ENCODE results near the gene CFAP20DC.
"Not testable (repeated sequence)": the region's sequence is repeated elsewhere in the genome, so short reads cannot be mapped to it uniquely, and the experiment has no call there.

The CFAP20DC gene

GRCh38 chr3:59049671-59050331 lies at the start of gene CFAP20DC:
Gene CFAP20DC, minus strand, starts transcription at chr3:59050025. Its CDS starts 394 bp downstream, at chr3:59049631.
- peak; percentile 83 to 90 for DNase-seq (ENCODE audit: extremely low read depth in 1 of 2, low read depth in 1 of 2)

- not testable (repeated sequence) for DNase-seq (ENCODE audit: extremely low read depth in 1 of 2, low read depth in 1 of 2)
Observed at GRCh38 chr3:59098516-59098915, 48.7 kb upstream of the CFAP20DC start.

GRCh38 chr3:59094446-59094845 lies 44.6 kb upstream of the CFAP20DC start:
- no peak for DNase-seq (ENCODE audit: extremely low read depth in 1 of 2, low read depth in 1 of 2)

- no peak for DNase-seq (ENCODE audit: extremely low read depth in 1 of 2, low read depth in 1 of 2)
Observed at GRCh38 chr3:59093521-59093920, 43.7 kb upstream of the CFAP20DC start.

GRCh38 chr3:59088761-59089160 lies 38.9 kb upstream of the CFAP20DC start:
- DNase-seq (ENCODE audit: extremely low read depth in 1 of 2, low read depth in 1 of 2), result no peak

GRCh38 chr3:59085976-59086375 lies 36.2 kb upstream of the CFAP20DC start:
- no peak for DNase-seq (ENCODE audit: extremely low read depth in 1 of 2, low read depth in 1 of 2)

DNA sequence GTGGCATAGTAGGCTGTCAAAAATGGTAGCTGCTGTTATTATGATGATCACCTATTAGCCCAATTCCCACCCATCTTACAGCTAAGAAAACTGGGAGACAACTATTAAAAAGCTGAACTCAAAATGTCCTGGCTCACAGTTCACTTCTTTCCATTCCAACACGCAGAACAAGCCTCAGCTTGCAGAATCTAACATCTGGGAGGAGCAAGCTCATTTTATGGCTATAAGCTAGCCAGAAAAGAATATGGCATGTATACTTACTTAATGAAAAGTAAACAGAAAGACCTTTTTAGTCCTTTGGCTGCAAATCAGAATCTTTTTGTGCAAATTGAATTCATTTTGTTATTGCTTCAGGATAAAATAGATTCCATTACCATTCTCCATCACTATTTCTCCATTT lies 34.8 kb upstream of the CFAP20DC start:
- no peak for DNase-seq (ENCODE audit: extremely low read depth in 1 of 2, low read depth in 1 of 2)

DNA sequence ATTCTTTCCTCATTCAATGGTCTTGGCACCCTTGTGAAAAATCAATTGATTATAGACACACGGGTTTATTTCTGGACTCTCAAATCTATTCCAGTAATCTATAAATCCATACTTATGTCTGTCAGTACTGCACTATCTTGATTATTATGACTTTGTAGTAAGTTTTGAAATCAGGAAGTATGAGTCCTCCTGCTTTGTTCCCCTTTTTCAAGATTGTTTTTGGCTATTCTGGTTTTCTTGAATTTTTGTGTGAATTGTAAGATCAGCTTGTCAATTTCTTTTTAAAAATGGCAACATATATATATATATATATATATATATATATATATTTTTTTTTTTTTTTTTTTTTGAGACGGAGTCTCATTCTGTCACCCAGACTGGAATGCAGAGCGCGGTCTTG lies 32.3 kb upstream of the CFAP20DC start:
- no peak for DNase-seq (ENCODE audit: extremely low read depth in 1 of 2, low read depth in 1 of 2)

DNA sequence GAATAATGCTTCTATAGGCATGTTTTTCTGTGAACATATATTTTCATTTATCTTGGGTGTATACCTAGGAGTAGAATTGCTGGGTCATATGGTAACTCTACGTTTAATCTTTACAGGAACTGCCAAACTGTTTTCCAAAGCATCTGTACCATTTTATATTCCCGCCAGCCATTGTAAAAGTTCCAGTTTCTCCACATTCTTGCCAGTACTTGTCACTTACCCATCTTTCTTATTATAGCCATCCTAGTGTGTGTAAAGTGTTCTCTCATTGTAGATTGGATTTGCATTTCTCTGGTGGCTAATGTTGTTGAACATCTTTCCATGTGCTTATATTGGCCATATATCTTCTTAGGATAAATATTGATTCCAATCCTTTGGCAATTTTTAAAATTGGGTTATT lies 31.2 kb upstream of the CFAP20DC start:
- no peak for DNase-seq (ENCODE audit: extremely low read depth in 1 of 2, low read depth in 1 of 2)

GRCh38 chr3:59079962-59080361 lies 30.1 kb upstream of the CFAP20DC start:
- no peak for DNase-seq (ENCODE audit: extremely low read depth in 1 of 2, low read depth in 1 of 2)

DNA sequence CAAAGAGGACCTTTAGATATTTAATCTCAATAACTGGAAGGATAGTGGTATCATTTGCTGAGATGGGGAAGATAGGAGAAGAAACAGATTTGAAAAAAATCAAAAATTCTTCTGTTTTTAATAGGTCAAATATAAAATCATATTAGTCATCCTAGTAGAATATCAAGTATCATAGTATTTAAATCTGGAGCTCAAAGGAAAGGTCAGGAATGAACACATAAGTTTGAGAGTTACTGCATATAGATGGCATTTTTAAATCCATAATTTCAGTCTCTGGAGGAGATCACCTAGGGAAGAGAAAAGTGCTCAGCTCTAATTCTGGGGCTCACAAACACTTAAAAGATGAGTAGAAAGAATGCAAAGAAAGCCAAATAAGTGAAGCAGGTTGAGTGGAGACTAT lies 24.9 kb upstream of the CFAP20DC start:
- DNase-seq (ENCODE audit: extremely low read depth in 1 of 2, low read depth in 1 of 2), result no peak

DNA sequence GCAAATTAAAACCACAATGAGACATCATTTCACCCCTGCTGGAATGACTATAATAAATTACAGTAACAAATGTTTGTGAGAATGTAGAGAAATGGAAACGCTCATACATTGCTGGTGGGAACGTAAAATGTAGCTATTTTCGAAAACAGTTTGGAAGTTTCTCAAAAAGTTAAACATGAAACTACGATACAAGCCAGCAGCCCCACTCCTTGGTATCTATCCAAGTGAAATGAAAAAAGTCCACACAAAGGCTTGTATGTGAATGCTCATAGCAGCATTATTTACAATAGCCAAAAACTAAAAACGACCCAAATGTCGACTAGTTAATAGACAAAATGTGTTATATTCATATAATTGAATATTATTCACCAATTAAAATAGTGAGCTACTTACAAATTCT lies 22.9 kb upstream of the CFAP20DC start:
- no peak for DNase-seq (ENCODE audit: extremely low read depth in 1 of 2, low read depth in 1 of 2)

GRCh38 chr3:59069838-59070237 lies 20.0 kb upstream of the CFAP20DC start:
- DNase-seq (ENCODE audit: extremely low read depth in 1 of 2, low read depth in 1 of 2), result no peak

GRCh38 chr3:59065240-59065639 lies 15.4 kb upstream of the CFAP20DC start:
- DNase-seq (ENCODE audit: extremely low read depth in 1 of 2, low read depth in 1 of 2), result no peak

DNA sequence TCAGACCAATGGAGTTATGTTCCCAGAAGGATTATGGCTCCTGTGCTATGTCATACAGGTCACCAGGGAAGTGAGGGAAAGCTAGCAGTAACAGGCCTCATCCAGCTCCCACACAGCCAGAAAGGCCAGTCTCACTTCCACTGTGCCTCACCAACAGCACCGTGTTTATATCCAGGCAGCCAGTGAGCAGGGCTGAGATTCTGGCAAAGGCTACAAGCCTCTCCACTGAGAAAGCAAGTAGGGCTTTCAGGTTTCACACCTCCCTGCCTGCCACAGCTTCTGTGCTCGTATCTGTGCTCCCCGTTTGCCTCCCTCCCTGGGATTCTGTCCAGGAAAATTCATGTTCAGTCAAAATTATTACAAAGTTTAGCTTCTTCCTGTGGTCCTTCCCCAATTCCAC lies 14.9 kb upstream of the CFAP20DC start:
- no peak for DNase-seq (ENCODE audit: extremely low read depth in 1 of 2, low read depth in 1 of 2)

GRCh38 chr3:59064276-59064675 lies 14.5 kb upstream of the CFAP20DC start:
- no peak for DNase-seq (ENCODE audit: extremely low read depth in 1 of 2, low read depth in 1 of 2)

DNA sequence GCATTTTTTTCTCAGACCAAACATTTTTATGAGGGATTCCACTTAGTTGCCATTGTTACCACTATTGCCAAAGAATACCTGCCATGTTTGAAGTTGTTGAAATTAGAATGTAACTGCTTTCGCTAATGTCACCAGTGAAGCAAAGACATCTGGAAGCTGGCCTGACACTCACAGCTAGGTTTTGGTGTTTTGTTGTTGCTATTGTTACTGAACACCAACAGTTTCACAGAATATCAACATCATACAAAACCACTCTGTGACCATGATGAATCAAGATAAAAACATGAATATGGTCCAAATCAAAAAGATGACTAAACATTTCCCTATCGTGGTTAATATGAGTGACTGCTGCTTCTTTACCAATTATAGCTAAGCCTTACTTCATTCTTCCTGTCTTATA lies 6.9 kb upstream of the CFAP20DC start:
- no peak for DNase-seq (ENCODE audit: extremely low read depth in 1 of 2, low read depth in 1 of 2)

DNA sequence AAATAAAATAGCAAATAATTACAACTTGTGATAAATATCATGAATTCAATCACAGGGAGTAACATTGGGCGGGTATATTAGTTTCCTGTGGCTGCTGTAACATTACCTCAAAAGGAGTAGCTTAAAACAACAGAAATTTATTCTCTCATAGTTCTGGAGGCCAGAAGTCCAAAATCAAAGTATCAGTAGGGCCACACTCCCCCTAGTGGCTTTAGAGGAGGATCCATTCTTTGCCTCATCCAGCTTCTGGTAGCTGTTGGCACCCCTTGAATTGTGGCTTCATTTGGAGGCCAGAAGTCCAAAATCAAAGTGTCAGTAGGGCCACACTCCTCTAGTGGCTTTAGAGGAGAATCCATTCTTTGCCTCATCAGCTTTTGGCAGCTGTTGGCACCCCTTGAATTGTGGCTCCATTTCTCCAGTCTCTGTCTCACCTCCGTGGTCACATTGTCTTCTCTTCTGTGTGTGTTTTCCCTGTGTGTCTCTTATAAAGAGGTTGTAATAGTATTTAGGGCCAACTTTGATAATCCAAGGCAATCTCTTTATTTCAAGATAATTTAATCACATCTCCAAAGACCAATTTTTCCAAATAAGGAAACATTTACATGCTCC lies 3.1 kb upstream of the CFAP20DC start:
- no peak for DNase-seq (ENCODE audit: extremely low read depth in 1 of 2, low read depth in 1 of 2)

- not testable (repeated sequence) for DNase-seq (ENCODE audit: extremely low read depth in 1 of 2, low read depth in 1 of 2)
Observed at GRCh38 chr3:59050811-59051414, 1.1 kb upstream of the CFAP20DC start.

DNA sequence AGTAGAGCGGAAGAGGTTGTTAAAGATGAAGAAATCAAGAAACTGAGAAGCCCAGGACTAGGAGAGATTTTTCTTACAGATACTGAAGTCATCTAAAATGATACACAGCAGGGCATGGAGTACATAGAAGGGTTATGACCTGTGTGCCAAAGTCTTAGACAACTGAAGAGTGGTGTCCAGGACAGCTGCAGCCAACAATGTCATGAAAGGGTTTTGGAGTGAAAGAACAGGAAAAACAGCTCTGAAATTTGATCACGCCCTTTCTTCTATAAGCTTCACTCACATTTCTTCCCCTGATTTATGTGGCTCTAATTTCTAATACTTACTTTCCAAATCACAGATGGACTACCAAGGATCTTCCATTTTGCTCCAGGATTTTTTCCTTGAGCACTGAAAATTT lies 3.0 kb downstream of the CFAP20DC start:
- no peak for DNase-seq (ENCODE audit: extremely low read depth in 1 of 2, low read depth in 1 of 2)

- DNase-seq (ENCODE audit: extremely low read depth in 1 of 2, low read depth in 1 of 2), result no peak
Observed at GRCh38 chr3:59043391-59043790, 6.4 kb downstream of the CFAP20DC start.

- DNase-seq (ENCODE audit: extremely low read depth in 1 of 2, low read depth in 1 of 2), result no peak
Observed at GRCh38 chr3:59040902-59041301, 8.9 kb downstream of the CFAP20DC start.

Measured in stimulated activated CD8-positive, alpha-beta memory T cell treated with anti-CD3 and anti-CD28 coated beads, Interleukin-7, amount 100 ng/mL, for 48 hours (primary cell).